D721Med (cell line): ENCODE results near the gene ABCB8.

Experiments
- DNase-seq: peaks from one replicate; pipeline ENCODE4 v3.0.0; 2011; ENCODE audit warnings: low spot score; ENCODE audit not compliant: insufficient read length
- FAIRE-seq: peaks from 2 replicates; lab custom pipeline; 2011; peaks lifted over from hg19 to GRCh38; lab: Jason Lieb, UNC
- TF ChIP-seq, protein P1 (sequence below): IDR thresholded peaks from 2 replicates; pipeline ENCODE4 v1.5.1; 2012; ENCODE audit warnings: mild to moderate bottlenecking, control low read depth; ENCODE audit not compliant: insufficient read depth; ENCODE audit errors: missing control alignments

ABCB8 gene

DNA sequence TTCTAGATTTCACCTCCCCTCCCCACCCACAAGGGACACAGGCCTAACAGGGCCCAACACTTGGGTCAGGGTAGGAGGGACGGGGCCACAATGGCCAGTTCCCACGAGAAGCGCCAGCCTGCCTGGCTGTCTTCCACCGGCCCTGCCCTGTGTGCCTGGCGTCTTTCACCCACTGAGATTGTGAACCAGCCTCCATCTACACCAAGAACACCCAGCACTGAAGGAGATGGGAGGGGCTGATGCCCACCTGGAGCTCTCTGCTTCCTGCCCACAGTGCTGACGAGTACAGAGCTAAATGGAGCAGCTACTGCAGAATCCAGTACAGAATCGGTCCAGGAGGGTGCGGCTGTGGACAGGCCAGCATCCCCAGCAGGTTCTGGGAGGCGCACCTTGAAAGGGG lies 17.7 kb downstream of the ABCB8 start:
- DNase-seq (no peak), FAIRE-seq (no peak)
- TF ChIP-seq, protein P1, sequence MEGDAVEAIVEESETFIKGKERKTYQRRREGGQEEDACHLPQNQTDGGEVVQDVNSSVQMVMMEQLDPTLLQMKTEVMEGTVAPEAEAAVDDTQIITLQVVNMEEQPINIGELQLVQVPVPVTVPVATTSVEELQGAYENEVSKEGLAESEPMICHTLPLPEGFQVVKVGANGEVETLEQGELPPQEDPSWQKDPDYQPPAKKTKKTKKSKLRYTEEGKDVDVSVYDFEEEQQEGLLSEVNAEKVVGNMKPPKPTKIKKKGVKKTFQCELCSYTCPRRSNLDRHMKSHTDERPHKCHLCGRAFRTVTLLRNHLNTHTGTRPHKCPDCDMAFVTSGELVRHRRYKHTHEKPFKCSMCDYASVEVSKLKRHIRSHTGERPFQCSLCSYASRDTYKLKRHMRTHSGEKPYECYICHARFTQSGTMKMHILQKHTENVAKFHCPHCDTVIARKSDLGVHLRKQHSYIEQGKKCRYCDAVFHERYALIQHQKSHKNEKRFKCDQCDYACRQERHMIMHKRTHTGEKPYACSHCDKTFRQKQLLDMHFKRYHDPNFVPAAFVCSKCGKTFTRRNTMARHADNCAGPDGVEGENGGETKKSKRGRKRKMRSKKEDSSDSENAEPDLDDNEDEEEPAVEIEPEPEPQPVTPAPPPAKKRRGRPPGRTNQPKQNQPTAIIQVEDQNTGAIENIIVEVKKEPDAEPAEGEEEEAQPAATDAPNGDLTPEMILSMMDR, result no peak

- DNase-seq (no peak), FAIRE-seq (no peak)
- TF ChIP-seq, protein P1, result no peak
Observed at GRCh38 chr7:151046603-151047573, 18.6 kb downstream of the ABCB8 start.

DNA sequence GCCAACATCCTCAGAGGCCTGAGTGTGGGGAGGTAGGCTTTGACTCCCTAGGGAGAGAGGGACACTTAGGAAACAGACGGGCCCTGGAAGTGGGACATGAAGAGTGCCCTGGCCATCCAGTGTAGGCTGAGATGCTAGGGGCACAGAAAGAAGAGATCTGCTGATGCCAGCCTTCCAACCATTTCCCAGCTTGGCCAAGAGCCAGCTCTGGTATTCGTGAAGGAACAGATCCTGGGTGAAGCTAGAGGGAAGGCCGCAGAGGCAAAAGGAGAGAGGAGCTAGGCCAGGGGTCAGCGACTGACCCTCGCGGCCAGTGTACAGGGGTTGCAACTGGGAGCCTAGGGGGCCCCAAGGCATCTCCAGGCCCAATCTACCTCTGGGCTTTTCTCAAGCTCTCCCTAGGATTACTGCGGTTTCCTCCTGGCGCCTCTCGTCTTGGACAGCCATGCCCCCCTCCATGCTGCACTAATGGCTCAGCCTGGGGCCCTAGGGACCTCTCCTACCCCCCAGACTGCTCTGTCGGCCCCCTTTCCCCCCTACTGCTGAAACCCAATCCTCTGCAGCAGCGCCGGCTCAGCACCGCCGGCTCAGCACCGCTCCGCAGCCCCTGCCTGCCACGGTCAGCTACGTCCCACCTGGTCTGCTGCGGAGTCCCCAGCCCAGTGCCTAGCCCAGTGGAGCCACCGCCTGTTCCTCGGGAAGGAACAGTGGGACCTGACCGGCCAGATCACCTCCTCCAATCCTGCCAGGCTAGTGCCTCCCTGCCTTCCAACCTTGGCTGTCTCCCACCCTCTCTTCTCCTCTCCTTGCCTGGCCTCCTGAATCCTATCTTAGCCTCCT lies 19.9 kb downstream of the ABCB8 start, which contains the start of gene ASIC3:
Gene ASIC3 (plus strand): TSS at position 556 of the 840 bp plus-strand sequence. CDS start 355 bp downstream, outside the sequence.
- no peak for DNase-seq
- FAIRE-seq, result no peak
- TF ChIP-seq, protein P1, result no peak

DNA sequence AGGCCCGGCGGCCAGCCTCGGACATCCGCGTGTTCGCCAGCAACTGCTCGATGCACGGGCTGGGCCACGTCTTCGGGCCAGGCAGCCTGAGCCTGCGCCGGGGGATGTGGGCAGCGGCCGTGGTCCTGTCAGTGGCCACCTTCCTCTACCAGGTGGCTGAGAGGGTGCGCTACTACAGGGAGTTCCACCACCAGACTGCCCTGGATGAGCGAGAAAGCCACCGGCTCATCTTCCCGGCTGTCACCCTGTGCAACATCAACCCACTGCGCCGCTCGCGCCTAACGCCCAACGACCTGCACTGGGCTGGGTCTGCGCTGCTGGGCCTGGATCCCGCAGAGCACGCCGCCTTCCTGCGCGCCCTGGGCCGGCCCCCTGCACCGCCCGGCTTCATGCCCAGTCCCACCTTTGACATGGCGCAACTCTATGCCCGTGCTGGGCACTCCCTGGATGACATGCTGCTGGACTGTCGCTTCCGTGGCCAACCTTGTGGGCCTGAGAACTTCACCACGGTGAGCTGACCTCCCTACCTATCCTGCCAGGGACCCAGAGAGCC lies 20.7 kb downstream of the ABCB8 start:
- DNase-seq (no peak), FAIRE-seq (no peak)
- TF ChIP-seq, protein P1, result no peak

DNA sequence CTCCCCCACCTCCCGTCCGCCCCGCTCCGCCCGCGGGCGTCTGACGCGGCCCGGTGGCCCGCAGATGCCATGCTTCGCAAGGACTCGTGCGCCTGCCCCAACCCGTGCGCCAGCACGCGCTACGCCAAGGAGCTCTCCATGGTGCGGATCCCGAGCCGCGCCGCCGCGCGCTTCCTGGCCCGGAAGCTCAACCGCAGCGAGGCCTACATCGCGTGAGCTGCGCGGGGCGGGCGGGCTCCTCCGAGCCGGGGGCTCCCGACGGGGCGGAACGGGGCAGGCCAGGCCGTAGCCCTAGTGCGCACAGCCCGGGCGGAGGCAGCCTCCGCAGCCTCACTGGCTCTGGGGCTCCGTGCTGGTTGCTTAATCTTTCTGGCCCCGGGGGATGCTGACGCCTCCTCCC lies 22.9 kb downstream of the ABCB8 start:
- TF ChIP-seq, protein P1, result no peak
- DNase-seq (no peak), FAIRE-seq (no peak)

- FAIRE-seq, result no peak
- TF ChIP-seq, protein P1, result no peak
- DNase-seq, result no peak
Observed at GRCh38 chr7:151053096-151053495, 24.8 kb downstream of the ABCB8 start.
